22Rv1 (cell line): ENCODE results near the gene KCNJ13.

Experiments used
- CTCF ChIP-seq: fragments of 450-650 bp; IDR thresholded peaks from 2 replicates; pipeline ENCODE4 v1.5.1; 2017; ENCODE audit warnings: mild to moderate bottlenecking
- ZFX ChIP-seq: fragments of 450-650 bp; IDR thresholded peaks from 2 replicates; pipeline ENCODE4 v1.6.1; 2017; ENCODE audit warnings: antibody characterized with exemption, borderline replicate concordance

DNA sequence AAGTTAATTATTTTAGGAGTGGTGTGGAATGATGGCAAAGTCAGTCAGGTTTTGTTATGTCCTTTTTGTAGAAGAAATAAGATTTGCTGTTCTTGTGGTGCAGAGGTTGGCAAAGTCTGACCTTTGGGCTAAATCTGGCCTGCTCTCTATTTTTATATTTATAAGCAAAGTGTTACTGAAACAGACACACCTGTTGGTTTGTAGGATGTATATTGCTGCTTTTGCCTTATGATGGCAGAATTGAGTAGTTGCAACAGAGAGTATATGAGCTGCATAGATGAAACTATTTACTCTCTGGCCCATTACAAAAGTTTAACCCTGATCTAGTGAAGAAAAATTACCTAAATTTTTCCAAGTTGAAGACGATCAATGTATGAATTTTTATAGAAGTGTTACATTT lies 34.1 kb upstream of the KCNJ13 start:
- no peak for TF ChIP-seq CTCF
- TF ChIP-seq ZFX, result no peak
